A673 (cell line): ENCODE data around the gene CACNA2D4. TPM values are rescaled to one million over a fixed set of nuclear protein-coding genes. Genes with fewer than 3 reads are reported as not detected.

Source experiments
- BruUV-seq: library from RNA; stranded (reverse); fragments of 400-500 nt; replicated peaks from 2 replicates; lab custom pipeline; 2021; lab: Mats Ljungman, UMichigan
- CTCF ChIA-PET: fragments of 300-600 bp; sonication (Branson Sonifier 250); formaldehyde crosslinking; loops from one replicate; lab custom pipeline; 2022; ENCODE audit warnings: antibody characterized with exemption; lab: Charles Lee
- POLR2A ChIA-PET: fragments of 300-600 bp; sonication (Branson Sonifier 250); formaldehyde crosslinking; loops from one replicate; lab custom pipeline; 2022; ENCODE audit warnings: antibody characterized with exemption; ENCODE audit not compliant: low non-redundant PET; lab: Charles Lee
- DNase-seq: peaks from one replicate; pipeline ENCODE4 v3.0.0-alpha.2; 2015; ENCODE audit warnings: low spot score
- H3K27ac ChIP-seq: fragments of 200-600 bp; sonication (generic); 2 replicates; pipeline ENCODE4 v1.5.1; 2016; ENCODE audit warnings: mixed run types, low read depth, mild to moderate bottlenecking, mixed read lengths, antibody characterized with exemption, low read length; ENCODE audit not compliant: poor library complexity, severe bottlenecking
- H3K27me3 ChIP-seq: fragments of 200-600 bp; sonication (generic); replicated peaks from 2 replicates; pipeline ENCODE4 v1.6.1; 2017; ENCODE audit warnings: mixed run types, low read depth, mild to moderate bottlenecking, mixed read lengths, antibody characterized with exemption, low read length; ENCODE audit not compliant: insufficient read depth, poor library complexity
- H3K36me3 ChIP-seq: fragments of 200-600 bp; sonication (generic); 2 replicates; pipeline ENCODE4 v1.6.1; 2016; ENCODE audit warnings: mixed run types, mild to moderate bottlenecking, mixed read lengths, antibody characterized with exemption, low read length; ENCODE audit not compliant: insufficient read depth, poor library complexity, severe bottlenecking
- H3K4me1 ChIP-seq: fragments of 200-600 bp; sonication (generic); 2 replicates; pipeline ENCODE4 v1.6.1; 2017; ENCODE audit warnings: mixed run types, mild to moderate bottlenecking, mixed read lengths, antibody characterized with exemption, low read length; ENCODE audit not compliant: insufficient read depth, poor library complexity, severe bottlenecking
- H3K4me3 ChIP-seq: fragments of 200-600 bp; sonication (generic); 2 replicates; pipeline ENCODE4 v1.5.1; 2016; ENCODE audit warnings: low read depth, mixed run types, mild to moderate bottlenecking, mixed read lengths, low read length; ENCODE audit not compliant: poor library complexity, severe bottlenecking
- H3K9me3 ChIP-seq: fragments of 200-600 bp; sonication (generic); 2 replicates; pipeline ENCODE4 v1.6.1; 2016; ENCODE audit warnings: mixed run types, low read depth, mild to moderate bottlenecking, mixed read lengths, antibody characterized with exemption, low read length; ENCODE audit not compliant: poor library complexity, severe bottlenecking
- EZH2 ChIP-seq: fragments of 200-600 bp; sonication (generic); IDR thresholded peaks from 2 replicates; pipeline ENCODE4 v1.6.1; 2017; ENCODE audit warnings: borderline replicate concordance, low read depth, mild to moderate bottlenecking, mixed read lengths, antibody characterized with exemption, low read length; ENCODE audit not compliant: poor library complexity, severe bottlenecking
- intact Hi-C: fragments of 100-400 bp; cut with micrococcal nuclease; formaldehyde crosslinking; loops from one replicate; pipeline ENCODE4 v1.10.0; 2022; ENCODE audit not compliant: unreplicated experiment
- total RNA-seq: library from RNA; stranded (reverse); gene quantifications from 2 replicates; pipeline ENCODE4 v1.2.3, GENCODE V29; 2021
- TF ChIP-seq, protein P1 (sequence below): fragments of 300-800, 200-600 bp; sonication (generic); conservative IDR thresholded peaks from 2 replicates; pipeline ENCODE4 v1.5.1; 2017; ENCODE audit warnings: low read depth, mild to moderate bottlenecking, antibody characterized with exemption, low read length, moderate library complexity, mixed read lengths

Gene CACNA2D4
- total RNA-seq, 1 experiment from 2014 or later, result 0.41 TPM

DNA sequence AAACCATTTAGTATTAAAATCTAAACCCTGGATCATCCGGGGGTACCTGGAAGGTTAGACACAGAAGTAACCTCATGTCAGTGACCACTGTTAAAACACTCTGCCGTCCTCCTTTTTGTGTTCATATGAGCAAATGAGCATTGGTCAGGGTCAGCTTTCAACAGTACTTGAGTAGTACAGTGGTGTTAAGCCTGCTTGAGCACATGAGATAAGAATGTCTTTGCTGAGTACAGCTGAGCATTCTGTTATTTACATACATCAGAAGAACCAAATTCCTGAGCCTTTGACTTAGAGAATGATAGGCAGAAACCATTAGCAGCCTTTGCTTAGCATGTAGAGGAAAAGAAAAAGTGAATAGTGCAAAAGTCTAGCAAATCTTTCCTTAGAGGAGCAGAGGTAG lies 136.7 kb downstream of the CACNA2D4 start:
- no TSS peak for BruUV-seq
- Histone ChIP-seq H3K27ac (no peak overlapping the region), H3K27me3 (no peaks in the 10 kb centered on the region), H3K4me1 (peaks cover 3% of the 10 kb centered on the region), H3K4me3 (no peak overlapping the region), H3K9me3 (no peaks in the 10 kb centered on the region), H3K36me3 (peaks cover 32% of the 10 kb centered on the region)
- ChIA-PET CTCF (no interaction called here), POLR2A (no interaction called here)
- intact Hi-C loops, result no loop called here
- TF ChIP-seq, protein P1, sequence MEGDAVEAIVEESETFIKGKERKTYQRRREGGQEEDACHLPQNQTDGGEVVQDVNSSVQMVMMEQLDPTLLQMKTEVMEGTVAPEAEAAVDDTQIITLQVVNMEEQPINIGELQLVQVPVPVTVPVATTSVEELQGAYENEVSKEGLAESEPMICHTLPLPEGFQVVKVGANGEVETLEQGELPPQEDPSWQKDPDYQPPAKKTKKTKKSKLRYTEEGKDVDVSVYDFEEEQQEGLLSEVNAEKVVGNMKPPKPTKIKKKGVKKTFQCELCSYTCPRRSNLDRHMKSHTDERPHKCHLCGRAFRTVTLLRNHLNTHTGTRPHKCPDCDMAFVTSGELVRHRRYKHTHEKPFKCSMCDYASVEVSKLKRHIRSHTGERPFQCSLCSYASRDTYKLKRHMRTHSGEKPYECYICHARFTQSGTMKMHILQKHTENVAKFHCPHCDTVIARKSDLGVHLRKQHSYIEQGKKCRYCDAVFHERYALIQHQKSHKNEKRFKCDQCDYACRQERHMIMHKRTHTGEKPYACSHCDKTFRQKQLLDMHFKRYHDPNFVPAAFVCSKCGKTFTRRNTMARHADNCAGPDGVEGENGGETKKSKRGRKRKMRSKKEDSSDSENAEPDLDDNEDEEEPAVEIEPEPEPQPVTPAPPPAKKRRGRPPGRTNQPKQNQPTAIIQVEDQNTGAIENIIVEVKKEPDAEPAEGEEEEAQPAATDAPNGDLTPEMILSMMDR, result no peak
- no peak for DNase-seq

DNA sequence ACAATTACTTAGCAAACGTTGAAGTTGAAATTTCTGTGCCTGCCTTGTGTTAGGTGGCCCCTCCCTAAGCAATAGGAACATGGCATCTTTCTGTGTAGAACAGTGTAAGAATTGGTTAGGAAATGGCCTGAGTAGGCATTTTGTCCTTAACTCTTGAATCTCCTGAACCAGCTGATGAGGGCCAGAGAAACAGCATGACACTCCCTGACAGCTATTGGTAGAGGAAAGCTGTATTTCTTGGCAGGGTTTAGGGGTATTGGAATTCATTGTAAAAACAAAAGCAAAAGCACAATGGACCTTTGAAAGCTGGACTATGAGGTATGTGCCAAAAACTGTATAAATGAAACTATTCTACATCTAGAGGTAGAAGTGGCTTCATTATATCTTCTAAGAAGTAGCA lies 138.7 kb downstream of the CACNA2D4 start:
- Histone ChIP-seq H3K27me3 (no peaks in the 10 kb centered on the region), H3K9me3 (no peaks in the 10 kb centered on the region), H3K4me1 (peaks cover 15% of the 10 kb centered on the region), H3K36me3 (peaks cover 23% of the 10 kb centered on the region), H3K27ac (no peak overlapping the region), H3K4me3 (no peak overlapping the region)
- BruUV-seq, result no TSS peak
- DNase-seq, result no peak
- POLR2A ChIA-PET, result no interaction called here
- CTCF ChIA-PET, result no interaction called here
- intact Hi-C loops, result no loop called here
- TF ChIP-seq EZH2, result no peak
- TF ChIP-seq, protein P1, result no peak

DNA sequence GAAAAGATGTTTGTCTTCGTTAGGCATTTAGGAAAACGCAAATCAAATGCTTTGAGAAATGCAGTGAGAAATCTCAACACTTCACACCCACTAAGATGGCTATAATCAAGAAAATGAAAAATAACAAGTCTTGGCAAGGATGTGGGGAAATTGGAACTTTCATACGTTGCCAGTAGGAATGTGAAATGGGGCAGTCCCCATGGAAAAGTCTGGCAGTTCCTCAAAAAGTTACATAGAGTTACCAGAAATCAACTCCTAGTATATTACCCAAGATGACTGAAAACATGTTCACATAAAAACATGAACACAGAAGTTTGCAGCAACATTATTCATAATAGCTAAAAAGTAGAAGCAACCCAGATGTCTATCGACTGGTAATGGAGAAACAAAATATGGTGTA lies 139.5 kb downstream of the CACNA2D4 start:
- ChIA-PET CTCF (no interaction called here), POLR2A (no interaction called here)
- H3K4me1 ChIP-seq, result peaks cover 20% of the 10 kb centered on the region
- H3K4me3 ChIP-seq, result no peak overlapping the region
- no peak for DNase-seq
- H3K9me3 ChIP-seq, result no peaks in the 10 kb centered on the region
- no peak overlapping the region for H3K27ac ChIP-seq
- TF ChIP-seq, protein P1, result no peak
- no peak for TF ChIP-seq EZH2
- no peaks in the 10 kb centered on the region for H3K27me3 ChIP-seq
- intact Hi-C loops, result no loop called here
- no TSS peak for BruUV-seq
- H3K36me3 ChIP-seq, result peaks cover 17% of the 10 kb centered on the region
